ENCODE results near the gene R3HDM2.

R3HDM2 gene

DNA sequence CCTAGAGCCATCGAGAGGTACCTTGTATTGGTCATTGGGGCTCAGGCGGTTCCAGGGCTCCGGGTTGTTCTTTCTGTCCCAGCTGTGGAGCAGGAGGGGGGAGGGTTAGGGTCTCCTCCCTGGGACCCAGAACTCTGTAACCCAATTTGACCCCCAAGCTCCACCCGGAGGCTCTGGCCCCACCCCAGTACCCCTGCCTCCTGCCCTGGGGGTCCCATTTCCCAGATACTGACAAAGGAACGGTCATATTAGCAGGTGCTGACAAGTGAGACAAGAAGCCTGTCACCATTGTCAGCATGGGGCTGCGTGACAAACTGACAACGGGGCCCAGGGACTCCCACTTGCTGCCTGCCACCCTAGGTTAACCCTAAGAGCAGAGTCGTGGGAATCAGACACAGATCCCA lies 195.1 kb downstream of the R3HDM2 start:
- Mint-ChIP-seq H3K27ac (no peak overlapping the region), H3K4me1 (peaks cover 85% of the 10 kb centered on the region), H3K4me3 (peak overlapping the region; percentile 63), H3K9me3 (no peaks in the 10 kb centered on the region), H3K27me3 (ENCODE audit: low read depth, poor library complexity) (peaks cover 65% of the 10 kb centered on the region), H3K36me3 (ENCODE audit: low read depth) (peaks cover 31% of the 10 kb centered on the region)
- TF ChIP-seq, protein P1, sequence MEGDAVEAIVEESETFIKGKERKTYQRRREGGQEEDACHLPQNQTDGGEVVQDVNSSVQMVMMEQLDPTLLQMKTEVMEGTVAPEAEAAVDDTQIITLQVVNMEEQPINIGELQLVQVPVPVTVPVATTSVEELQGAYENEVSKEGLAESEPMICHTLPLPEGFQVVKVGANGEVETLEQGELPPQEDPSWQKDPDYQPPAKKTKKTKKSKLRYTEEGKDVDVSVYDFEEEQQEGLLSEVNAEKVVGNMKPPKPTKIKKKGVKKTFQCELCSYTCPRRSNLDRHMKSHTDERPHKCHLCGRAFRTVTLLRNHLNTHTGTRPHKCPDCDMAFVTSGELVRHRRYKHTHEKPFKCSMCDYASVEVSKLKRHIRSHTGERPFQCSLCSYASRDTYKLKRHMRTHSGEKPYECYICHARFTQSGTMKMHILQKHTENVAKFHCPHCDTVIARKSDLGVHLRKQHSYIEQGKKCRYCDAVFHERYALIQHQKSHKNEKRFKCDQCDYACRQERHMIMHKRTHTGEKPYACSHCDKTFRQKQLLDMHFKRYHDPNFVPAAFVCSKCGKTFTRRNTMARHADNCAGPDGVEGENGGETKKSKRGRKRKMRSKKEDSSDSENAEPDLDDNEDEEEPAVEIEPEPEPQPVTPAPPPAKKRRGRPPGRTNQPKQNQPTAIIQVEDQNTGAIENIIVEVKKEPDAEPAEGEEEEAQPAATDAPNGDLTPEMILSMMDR (IDR thresholded peaks at IDR 0.05) = no peak
- DNase-seq = no peak

DNA sequence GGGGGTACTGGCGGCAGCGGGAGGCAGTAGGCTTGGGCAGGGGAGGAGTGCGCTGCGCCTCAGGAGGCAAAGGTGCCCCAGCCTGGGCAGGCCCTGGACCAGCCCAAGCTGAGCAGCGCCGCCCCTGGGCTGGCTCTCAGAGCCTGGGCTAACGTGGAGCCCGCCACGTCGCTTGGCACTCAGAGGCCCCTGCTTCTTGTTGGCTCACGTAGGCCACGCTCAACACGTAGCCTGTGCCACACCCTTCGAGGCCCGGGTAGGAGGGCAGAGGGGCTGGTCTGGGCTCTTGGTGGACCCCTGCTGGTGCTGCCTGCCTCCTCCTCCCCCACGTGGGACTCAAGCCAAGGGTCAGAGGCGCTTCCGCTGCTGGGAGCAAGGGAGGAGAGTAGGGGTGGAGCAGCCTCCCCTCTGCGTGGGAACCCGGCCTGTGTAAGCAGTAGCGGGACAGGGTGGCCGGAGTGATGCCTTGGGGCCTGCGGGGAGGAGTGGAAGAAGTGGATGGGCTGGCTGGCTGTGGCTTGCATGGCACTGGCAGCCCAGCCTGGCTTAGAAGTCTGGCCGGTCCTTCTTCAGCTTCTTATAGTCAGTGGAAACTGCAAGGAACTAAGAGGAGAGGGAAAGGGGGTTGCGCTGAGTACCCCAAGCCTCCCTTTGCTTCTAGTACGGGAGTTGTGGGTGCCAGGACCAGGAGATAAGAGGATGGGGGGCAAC lies 195.7 kb downstream of the R3HDM2 start:
- no peak for DNase-seq
- peaks cover 60% of the 10 kb centered on the region for H3K27me3 Mint-ChIP-seq (ENCODE audit: low read depth, poor library complexity)
- peaks cover 31% of the 10 kb centered on the region for H3K36me3 Mint-ChIP-seq (ENCODE audit: low read depth)
- H3K4me1 Mint-ChIP-seq = peaks cover 85% of the 10 kb centered on the region
- TF ChIP-seq, protein P1 (IDR thresholded peaks at IDR 0.05) = no peak
- peak overlapping the region; percentile 63 for H3K4me3 Mint-ChIP-seq
- H3K27ac Mint-ChIP-seq = no peak overlapping the region
- no peaks in the 10 kb centered on the region for H3K9me3 Mint-ChIP-seq

DNA sequence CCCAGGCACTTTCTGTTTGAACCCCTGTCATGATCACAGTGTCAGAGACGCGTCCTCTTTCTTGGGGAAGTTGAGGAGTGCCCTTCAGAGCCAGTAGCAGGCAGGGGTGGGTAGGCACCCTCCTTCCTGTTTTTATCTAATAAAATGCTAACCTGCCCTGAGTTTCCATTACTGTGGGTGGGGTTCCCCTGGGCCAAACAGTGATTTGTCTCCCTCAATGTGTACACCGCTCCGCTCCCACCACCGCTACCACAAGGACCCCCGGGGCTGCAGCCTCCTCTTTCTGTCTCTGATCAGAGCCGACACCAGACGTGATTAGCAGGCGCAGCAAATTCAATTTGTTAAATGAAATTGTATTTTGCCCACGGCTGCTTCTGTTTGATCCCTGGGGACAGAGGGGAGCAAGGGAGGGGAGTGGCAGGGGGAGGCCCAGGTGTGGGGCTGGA lies 196.2 kb downstream of the R3HDM2 start:
- H3K27ac Mint-ChIP-seq = no peak overlapping the region

DNA sequence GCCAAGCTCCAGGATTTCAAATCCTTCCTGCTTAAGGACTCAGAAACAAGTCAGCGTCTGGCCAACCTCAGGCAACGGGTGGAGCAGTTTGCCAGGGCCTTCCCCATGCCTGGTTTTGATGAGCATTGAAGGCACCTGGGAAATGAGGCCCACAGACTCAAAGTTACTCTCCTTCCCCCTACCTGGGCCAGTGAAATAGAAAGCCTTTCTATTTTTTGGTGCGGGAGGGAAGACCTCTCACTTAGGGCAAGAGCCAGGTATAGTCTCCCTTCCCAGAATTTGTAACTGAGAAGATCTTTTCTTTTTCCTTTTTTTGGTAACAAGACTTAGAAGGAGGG lies 196.6 kb downstream of the R3HDM2 start:
- no peak for DNase-seq
- Mint-ChIP-seq H3K27me3 (ENCODE audit: low read depth, poor library complexity) (peaks cover 50% of the 10 kb centered on the region), H3K4me3 (peak overlapping the region; percentile 45), H3K36me3 (ENCODE audit: low read depth) (peaks cover 31% of the 10 kb centered on the region), H3K4me1 (peaks cover 85% of the 10 kb centered on the region), H3K27ac (no peak overlapping the region), H3K9me3 (no peaks in the 10 kb centered on the region)
- TF ChIP-seq, protein P1 (IDR thresholded peaks at IDR 0.05) = no peak

More for the DNA sequence above, 196.2 kb downstream of the R3HDM2 start:
- no peaks in the 10 kb centered on the region for H3K9me3 Mint-ChIP-seq
- H3K27me3 Mint-ChIP-seq (ENCODE audit: low read depth, poor library complexity) = peaks cover 54% of the 10 kb centered on the region
- H3K4me1 Mint-ChIP-seq = peaks cover 85% of the 10 kb centered on the region
- H3K36me3 Mint-ChIP-seq (ENCODE audit: low read depth) = peaks cover 31% of the 10 kb centered on the region
- DNase-seq = no peak
- peak overlapping the region; percentile 45 for H3K4me3 Mint-ChIP-seq
- TF ChIP-seq, protein P1 (IDR thresholded peaks at IDR 0.05) = no peak

DNA sequence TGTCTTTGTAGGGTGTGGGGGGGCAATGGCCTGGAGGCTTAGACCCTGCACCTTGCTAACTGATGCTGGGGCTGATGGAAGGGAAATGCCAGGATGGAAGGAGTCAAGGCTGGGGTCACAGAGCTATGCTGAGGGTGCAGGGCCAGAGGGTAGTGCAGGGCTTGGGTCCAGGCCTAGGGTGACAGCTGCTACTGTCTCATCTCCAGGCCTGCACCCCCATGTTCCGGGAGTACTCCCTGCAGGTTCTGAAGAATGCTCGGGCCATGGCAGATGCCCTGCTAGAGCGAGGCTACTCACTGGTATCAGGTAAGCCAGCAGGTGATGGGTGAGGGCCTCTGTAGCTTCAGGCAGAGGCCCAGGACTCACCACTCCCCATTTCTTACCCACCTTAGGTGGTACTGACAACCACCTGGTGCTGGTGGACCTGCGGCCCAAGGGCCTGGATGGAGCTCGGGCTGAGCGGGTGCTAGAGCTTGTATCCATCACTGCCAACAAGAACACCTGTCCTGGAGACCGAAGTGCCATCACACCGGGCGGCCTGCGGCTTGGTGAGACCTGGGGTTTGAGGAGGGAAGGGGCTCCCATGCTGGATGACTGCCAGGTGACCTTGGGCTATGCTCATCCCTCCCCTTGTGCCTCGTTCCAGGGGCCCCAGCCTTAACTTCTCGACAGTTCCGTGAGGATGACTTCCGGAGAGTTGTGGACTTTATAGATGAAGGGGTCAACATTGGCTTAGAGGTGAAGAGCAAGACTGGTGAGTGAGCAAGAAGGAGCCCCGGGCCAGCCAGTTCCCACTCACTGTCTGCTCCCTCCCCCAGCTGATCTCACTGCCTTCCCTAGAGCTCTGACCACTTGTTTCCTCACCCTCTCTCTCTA lies 197.2 kb downstream of the R3HDM2 start:
- Mint-ChIP-seq H3K4me3 (peak overlapping the region; percentile 45), H3K4me1 (peaks cover 86% of the 10 kb centered on the region), H3K27ac (no peak overlapping the region), H3K9me3 (no peaks in the 10 kb centered on the region), H3K36me3 (ENCODE audit: low read depth) (peaks cover 31% of the 10 kb centered on the region), H3K27me3 (ENCODE audit: low read depth, poor library complexity) (peaks cover 44% of the 10 kb centered on the region)
- no peak for DNase-seq
- TF ChIP-seq, protein P1 (IDR thresholded peaks at IDR 0.05) = no peak
